ENCODE results near the gene RCAN2.

The RCAN2 gene

GRCh38 chr6:46491201-46491627 lies at the start of gene RCAN2:
TSS of gene RCAN2 (minus strand) at chr6:46491449.
- DNase-seq: peak; percentile 77

DNA sequence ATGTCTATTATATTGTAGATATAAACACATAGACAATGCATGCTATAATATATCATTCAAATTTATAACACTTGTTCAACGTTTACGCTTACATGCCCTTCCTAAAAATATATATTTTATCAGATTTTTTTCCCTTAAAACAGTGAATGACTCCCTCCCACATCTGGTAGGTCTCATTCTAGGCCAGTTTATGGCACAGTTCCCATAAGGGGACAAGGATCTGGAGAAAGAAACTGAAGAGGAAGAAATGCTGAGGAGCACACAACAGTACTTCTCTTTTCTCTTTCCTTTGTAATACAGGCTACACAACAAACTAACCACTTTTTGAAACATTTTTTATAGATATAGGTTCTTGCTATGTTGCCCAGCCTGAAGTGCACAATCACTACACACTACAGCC lies 48.6 kb upstream of the RCAN2 start:
- no peak for DNase-seq

GRCh38 chr6:46538800-46539480 lies 47.7 kb upstream of the RCAN2 start:
- DNase-seq: no peak

DNA sequence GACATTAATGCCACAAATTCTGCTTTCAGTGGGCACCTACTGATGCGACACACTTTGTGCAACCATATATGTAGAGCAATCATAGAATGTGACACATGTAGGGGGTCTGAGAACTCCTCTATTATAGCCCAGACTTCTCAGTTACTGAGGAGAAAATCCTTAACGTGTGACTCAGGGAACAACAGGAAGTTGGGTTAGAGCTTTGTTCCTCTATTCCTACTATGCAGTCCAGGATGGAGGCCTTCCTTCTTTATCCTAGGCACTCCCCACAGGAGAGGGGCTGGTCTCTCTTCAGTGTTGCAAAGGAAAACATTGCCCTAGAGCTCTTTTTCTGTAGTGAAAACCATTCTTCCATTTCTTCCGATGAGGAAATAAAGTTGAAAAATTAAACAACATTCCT lies 39.6 kb upstream of the RCAN2 start:
- DNase-seq: no peak

GRCh38 chr6:46528961-46529750 lies 37.9 kb upstream of the RCAN2 start:
- no peak for DNase-seq

GRCh38 chr6:46526607-46527006 lies 35.4 kb upstream of the RCAN2 start:
- DNase-seq: no peak

GRCh38 chr6:46525583-46525982 lies 34.3 kb upstream of the RCAN2 start:
- DNase-seq: no peak

DNA sequence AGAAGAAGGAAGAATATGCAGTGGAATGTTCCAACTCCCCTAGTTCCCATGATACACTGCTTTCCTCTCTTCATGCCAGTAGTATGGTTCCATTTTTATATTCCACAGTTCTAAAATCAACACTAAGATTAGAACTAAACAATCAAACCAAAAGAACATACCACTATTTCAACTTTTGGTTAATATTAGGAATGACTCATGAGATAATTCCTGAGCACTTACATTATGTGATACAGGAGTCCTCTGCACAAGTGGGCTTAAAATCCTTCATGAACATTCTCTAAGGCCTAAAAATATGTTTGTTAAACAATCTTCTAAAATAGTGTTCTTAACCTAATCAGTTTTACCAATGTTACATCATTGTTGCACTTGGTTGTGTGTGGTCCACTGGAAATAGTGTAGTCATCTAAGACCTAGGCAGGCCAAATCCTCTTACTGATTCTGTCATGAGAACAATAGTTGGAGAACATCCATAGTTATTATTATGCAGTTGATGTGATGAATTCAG lies 30.3 kb upstream of the RCAN2 start:
- DNase-seq: no peak

- no peak for DNase-seq
These were observed 26.0 kb upstream of the RCAN2 start for GRCh38 chr6:46517202-46517601.

GRCh38 chr6:46513533-46513932 lies 22.3 kb upstream of the RCAN2 start:
- DNase-seq: no peak

DNA sequence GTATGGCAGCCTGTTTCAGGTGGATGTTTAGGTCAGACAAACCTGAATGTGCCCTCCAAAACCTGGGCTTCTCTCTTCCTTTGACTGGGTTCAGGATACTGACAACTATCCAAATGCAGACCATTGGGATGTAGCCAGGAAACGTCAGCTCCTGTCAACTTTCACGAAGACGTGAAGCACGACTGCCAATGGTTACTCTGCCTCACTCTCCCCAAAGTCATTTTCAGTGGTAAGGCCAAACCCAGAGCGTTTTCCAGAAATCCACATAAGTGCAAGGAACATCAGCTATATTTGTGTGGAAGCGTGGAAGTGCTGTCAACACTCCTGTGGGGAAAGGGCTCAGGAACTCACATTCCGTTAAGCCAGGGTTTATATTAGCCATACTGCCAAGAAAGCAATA lies 20.1 kb upstream of the RCAN2 start:
- no peak for DNase-seq

DNA sequence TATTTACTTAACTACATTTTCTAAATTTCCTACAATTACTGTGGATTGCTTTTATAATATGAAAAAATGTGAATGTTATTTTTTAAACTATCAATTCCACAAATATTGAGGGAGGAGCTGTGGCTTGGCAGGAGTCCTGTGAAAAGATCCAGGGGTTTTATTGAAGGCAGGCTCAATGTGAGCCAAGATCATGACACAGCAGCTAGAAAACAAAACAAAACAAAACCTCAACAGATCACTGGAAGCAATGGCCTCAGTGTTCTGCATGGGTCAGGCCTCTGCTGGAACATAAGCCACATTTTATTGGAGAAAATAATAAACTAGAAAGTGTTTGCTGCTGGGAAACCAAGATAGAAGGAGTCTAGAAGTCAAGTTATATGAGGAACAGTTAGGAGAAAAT lies 19.4 kb upstream of the RCAN2 start:
- no peak for DNase-seq

DNA sequence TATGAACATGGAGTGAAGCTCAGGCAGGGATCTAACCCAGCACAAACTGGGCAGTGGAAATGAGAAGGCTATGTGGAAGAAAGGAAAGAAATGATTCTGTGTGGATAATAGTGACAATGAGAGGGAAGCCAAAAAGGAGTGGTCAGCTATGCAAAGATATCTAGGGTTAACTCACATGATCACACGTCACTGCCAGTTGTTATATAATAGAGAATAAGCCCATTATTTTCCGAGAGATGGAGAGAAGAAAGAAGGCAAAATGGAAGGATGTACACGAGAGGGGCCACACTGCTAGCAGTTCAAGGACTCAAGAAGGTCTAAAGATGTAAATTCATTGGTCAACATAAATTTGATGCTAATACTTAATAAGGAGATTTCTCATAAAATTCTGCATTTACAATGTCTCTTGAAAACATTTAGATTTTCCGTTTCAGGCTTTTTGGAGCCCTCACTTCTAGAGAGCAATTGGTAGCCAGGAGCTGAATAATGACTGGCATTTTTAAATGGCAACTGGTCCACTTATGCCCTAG lies 18.8 kb upstream of the RCAN2 start:
- DNase-seq: no peak

DNA sequence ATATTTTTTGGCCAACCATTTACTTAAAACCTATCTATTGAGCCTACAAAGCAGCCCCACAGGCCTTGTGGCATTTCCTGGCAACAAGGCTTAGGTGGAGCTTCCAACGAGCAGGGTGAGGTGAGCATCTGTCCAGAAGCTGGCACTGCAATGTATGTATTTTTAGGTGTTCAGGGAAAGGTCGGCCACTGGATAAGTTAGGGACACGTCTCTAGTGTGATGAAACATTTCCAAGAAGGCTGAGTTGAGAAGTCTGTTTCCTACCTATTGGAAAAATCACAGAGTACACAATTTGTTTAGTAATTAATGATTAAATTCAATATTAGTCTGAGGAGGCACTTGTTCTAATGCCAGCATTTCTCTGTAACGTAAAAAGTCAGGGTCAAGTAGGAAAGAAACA lies 17.8 kb upstream of the RCAN2 start:
- DNase-seq: no peak

GRCh38 chr6:46507426-46507825 lies 16.2 kb upstream of the RCAN2 start:
- no peak for DNase-seq

DNA sequence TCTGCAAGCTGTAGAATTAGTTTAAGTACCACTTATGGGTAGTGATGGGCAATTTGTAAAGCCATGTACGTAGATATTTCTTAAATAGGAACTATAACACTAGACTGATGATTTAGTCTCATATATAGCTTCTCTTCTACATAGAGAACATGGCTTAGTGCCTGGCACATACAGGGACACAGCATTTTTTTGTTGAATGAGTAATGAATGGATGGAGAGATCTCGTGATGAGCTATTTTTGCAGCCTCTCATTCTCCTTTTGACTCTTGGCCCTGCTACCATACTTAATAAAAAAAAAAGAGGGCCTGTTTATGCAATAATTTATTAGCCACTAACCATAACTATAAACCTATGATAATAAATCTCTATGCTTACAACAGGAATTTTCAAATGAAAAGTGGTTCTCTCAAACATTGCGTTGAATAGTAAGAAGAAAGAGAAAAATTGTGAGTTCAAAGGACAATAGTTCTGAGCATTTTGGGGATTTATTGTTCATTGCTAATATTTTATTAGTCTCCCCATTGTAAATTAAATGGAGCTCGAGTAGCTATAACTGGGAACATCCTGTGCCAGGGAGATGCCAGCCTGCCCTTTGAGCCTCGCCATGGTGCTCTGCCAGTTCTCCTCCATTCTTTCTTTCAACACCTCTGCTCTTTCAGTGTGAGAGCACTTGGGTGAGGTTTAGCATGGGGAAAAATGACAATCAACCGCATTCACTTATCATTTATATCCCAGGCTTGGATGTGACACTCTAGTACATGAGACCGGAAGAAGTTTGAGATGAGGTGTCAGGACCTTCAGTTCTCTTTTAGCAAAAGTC lies 14.7 kb upstream of the RCAN2 start:
- no peak for DNase-seq

DNA sequence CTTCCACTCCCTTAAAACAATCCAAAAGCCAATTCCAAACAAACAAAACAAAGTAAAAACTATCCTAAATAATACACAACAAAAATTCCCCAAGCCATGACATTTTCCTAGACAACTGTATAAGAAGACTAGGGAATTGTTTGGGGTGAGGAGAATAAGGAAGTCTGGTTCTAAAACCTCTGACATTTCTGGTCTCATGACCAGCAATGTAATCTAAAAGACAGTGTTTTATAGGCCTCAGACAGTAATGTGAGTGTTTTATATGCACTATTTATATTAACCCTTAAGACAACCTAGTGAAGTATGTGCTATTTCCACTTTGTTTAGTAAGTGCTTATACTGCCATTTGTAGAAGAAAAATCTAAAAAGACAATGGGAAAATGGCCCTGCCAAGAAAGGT lies 13.0 kb upstream of the RCAN2 start:
- no peak for DNase-seq

- DNase-seq: no peak
These were observed 11.4 kb upstream of the RCAN2 start for GRCh38 chr6:46502486-46503119.

DNA sequence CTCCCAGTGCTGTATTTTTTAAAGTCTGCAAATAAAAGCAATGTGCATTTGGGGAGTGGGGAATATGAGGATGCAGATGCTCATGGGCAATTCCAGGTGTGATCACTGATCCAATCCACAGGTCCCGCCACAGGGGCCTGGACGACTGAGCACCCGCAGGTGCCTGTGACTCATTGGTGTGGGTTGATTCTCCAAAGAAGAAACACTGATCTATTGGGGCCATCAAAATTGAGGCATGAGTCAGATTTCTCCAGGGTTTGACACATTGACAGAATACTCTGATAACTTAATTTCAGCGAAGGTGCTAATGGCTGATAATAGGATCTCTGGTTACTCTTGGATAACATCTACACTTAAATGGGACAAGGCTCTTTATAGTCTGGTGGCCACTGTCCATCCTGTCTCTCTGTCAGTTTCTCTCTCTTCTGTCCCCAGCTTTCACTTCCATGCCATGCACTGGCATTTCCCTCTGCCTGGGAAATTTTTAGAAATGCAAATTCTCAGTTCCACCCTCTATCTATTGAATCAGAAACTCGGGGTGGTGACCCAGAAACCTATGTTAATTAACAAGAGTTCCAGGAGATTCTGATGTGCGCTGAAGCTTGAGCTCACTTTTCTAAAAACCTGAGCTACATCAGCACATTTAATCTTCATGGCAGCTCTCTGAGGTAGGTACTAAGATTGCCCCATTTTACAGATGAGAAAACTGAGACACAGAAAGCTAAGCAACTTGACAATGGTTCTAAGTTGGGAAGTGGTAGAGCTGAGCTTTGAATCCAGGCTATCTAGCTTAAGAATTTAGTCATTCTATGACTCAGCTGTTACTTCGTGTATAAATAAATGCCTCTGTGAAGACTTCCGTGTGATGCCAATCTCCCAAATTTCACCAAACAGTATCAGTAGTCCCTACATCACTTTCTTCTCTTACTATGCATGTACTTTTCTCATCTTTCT lies 10.2 kb upstream of the RCAN2 start:
- DNase-seq: no peak

DNA sequence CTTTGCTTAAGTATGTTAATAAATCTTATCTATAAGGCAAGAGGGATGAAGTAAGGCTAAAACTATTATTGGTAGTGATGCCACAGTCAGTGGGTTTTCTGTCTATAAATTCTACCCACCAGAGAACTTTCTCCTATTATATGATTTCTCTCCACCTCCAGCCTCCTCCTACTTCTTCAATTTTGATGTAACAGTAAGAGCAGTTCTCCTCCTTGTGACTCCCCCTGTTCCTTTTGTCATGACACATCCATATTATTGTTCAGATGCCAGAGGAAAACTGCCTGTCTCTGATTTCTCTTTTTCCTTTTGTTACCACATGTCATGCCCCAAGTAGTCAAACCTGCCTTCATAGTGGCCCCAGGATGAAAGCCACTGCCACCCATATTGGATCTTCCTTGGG lies 9.1 kb upstream of the RCAN2 start:
- DNase-seq: no peak

All from NCI-H1105 treated with DMSO at 0.1 percent for 48 hours (cell line).